Hepatocyte (in vitro differentiated cells): ENCODE data around the gene USP49.

Experiments
- CTCF ChIP-seq: fragments of 200-600 bp; sonication (generic); IDR thresholded peaks from 2 replicates; pipeline ENCODE4 v1.5.1; 2016; ENCODE audit warnings: antibody characterized with exemption, mild to moderate bottlenecking; ENCODE audit not compliant: poor library complexity
- EZH2 ChIP-seq: fragments of 200-600 bp; sonication (generic); IDR thresholded peaks from 2 replicates; pipeline ENCODE4 v1.6.1; 2016; ENCODE audit warnings: antibody characterized with exemption, mild to moderate bottlenecking, borderline replicate concordance
- EZH2phosphoT487 ChIP-seq: fragments of 200-600 bp; sonication (generic); IDR thresholded peaks from one replicate; pipeline ENCODE4 v1.6.1; 2018; ENCODE audit warnings: antibody characterized with exemption, mild to moderate bottlenecking, low read depth, moderate library complexity; ENCODE audit not compliant: unreplicated experiment, severe bottlenecking

- no peak for TF ChIP-seq CTCF
- no peak for TF ChIP-seq EZH2
- no peak for TF ChIP-seq EZH2phosphoT487
Measured at GRCh38 chr6:41871691-41872090, 23.5 kb downstream of the USP49 start.
